ENCODE results near the gene SP4. TPM values are rescaled to one million over a fixed set of nuclear protein-coding genes. Genes with fewer than 3 reads are reported as not detected.

The SP4 gene
- total RNA-seq, 1 donor from 2014 or later, result 49.0 TPM

DNA sequence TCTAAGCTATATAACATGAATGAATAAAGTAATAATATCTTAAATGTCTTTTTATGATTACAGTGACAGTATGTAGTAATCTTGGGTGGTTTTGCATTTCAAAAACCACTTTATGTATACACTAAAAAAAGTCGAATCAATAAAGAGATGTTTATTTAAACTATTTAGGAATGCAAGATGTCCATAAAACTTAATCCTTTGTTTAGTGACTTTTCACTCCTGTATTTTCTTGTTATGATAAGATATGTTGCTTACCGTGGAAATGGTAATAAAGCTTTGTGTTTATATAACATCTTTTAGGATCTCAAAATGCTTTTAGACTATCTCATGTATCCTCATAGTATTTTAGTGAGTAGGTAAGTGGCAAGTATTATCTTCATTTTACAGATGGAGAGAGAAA, 48.5 kb downstream of the SP4 start:
- no peak overlapping the region for H3K27ac ChIP-seq
- no peaks in the 10 kb centered on the region for H3F3A ChIP-seq (ENCODE audit: low read depth)
- H3K36me3 ChIP-seq, result no peaks in the 10 kb centered on the region
- Mint-ChIP-seq H3K27ac (no peak overlapping the region), H3K4me3 (no peak overlapping the region), H3K27me3 (ENCODE audit: insufficient read depth, low read depth) (no peaks in the 10 kb centered on the region), H3K4me1 (no peaks in the 10 kb centered on the region), H3K9me3 (peaks cover 8% of the 10 kb centered on the region), H3K36me3 (peaks cover 40% of the 10 kb centered on the region)
- peaks cover 12% of the 10 kb centered on the region for H4K20me1 ChIP-seq (ENCODE audit: low read depth)
- H3K4me3 ChIP-seq, result no peak overlapping the region
- peaks cover 10% of the 10 kb centered on the region for H3K4me1 ChIP-seq
- TF ChIP-seq EZH2 (IDR thresholded peaks at IDR 0.05) (no peak), CTCF (IDR thresholded peaks at IDR 0.05) (no peak)
- H3K4me2 ChIP-seq, result no peak overlapping the region
- no peak overlapping the region for H3K9ac ChIP-seq
- H3K27me3 ChIP-seq, result no peaks in the 10 kb centered on the region
- no peak for DNase-seq (ENCODE audit: low spot score)
- H3K9me3 ChIP-seq (ENCODE audit: low read depth), result no peaks in the 10 kb centered on the region
- H2AFZ ChIP-seq (replicated peaks), result no peak overlapping the region
- H3K79me2 ChIP-seq (ENCODE audit: low read depth), result peaks cover 56% of the 10 kb centered on the region

DNA sequence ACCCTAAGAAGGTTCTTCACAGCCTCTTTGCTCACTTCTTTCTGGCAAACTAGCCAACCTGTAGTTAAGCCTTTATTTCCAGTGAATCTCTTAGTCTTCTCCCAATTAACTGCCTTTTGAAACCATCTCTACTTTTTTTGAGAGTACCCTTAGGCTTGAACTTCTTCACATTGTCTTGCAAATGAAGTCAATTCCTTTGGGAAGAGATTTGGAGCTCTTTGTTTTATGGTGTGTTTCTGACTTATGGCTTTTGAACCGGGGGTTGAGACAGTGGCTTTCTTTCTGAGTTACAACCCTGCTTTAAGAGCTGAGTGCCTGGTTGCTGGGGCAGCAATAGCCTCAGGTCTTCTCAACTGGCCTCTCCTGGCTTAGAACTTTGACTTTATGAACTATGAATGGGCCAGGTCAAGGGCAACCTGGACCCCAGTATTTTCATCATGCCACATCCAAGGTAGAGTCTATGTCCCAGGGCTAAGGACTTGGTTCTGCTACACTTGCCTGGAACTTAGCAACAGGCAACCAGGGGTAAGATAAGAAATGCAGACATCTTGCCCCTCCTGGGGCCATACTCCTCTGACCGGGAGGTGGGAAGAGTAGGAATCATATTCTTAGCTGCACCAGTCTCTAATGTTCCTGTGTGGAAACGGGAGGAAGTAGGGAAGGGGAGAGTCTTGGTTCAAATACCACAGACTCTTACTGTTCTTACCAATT, 53.0 kb downstream of the SP4 start:
- Mint-ChIP-seq H3K4me3 (no peak overlapping the region), H3K9me3 (peaks cover 5% of the 10 kb centered on the region), H3K27me3 (ENCODE audit: insufficient read depth, low read depth) (no peaks in the 10 kb centered on the region), H3K27ac (no peak overlapping the region), H3K4me1 (no peaks in the 10 kb centered on the region), H3K36me3 (peaks cover 53% of the 10 kb centered on the region)
- Histone ChIP-seq H3K9ac (no peak overlapping the region), H2AFZ (replicated peaks) (no peak overlapping the region), H3K4me2 (peak overlapping the region; percentile 32), H3K4me1 (peaks cover 10% of the 10 kb centered on the region), H3K9me3 (ENCODE audit: low read depth) (no peaks in the 10 kb centered on the region), H4K20me1 (ENCODE audit: low read depth) (peaks cover 13% of the 10 kb centered on the region), H3K4me3 (no peak overlapping the region), H3K27me3 (no peaks in the 10 kb centered on the region), H3K27ac (no peak overlapping the region), H3K79me2 (ENCODE audit: low read depth) (peaks cover 36% of the 10 kb centered on the region), H3F3A (ENCODE audit: low read depth) (no peaks in the 10 kb centered on the region), H3K36me3 (peaks cover 13% of the 10 kb centered on the region)
- no peak for DNase-seq (ENCODE audit: low spot score)
- TF ChIP-seq CTCF (IDR thresholded peaks at IDR 0.05) (no peak), EZH2phosphoT487 (IDR thresholded peaks at IDR 0.05) (no peak), EZH2 (IDR thresholded peaks at IDR 0.05) (no peak)

GRCh38 chr7:21486511-21486910, 58.6 kb downstream of the SP4 start:
- H3K4me3 Mint-ChIP-seq, result no peak overlapping the region
- no peak overlapping the region for H2AFZ ChIP-seq (replicated peaks)
- no peak overlapping the region for H3K4me2 ChIP-seq
- H3F3A ChIP-seq (ENCODE audit: low read depth), result no peaks in the 10 kb centered on the region
- TF ChIP-seq CTCF (IDR thresholded peaks at IDR 0.05) (no peak), EZH2phosphoT487 (IDR thresholded peaks at IDR 0.05) (no peak), EZH2 (IDR thresholded peaks at IDR 0.05) (no peak)
- H3K36me3 ChIP-seq, result peaks cover 16% of the 10 kb centered on the region
- H3K4me3 ChIP-seq, result no peak overlapping the region
- peaks cover 15% of the 10 kb centered on the region for H3K9me3 Mint-ChIP-seq
- no peak overlapping the region for H3K9ac ChIP-seq
- H3K27me3 ChIP-seq, result no peaks in the 10 kb centered on the region
- H3K4me1 ChIP-seq, result no peaks in the 10 kb centered on the region
- H3K9me3 ChIP-seq (ENCODE audit: low read depth), result peaks cover 4% of the 10 kb centered on the region
- H3K27me3 Mint-ChIP-seq (ENCODE audit: insufficient read depth, low read depth), result no peaks in the 10 kb centered on the region
- H4K20me1 ChIP-seq (ENCODE audit: low read depth), result peaks cover under 1% of the 10 kb centered on the region
- no peak for DNase-seq (ENCODE audit: low spot score)
- H3K4me1 Mint-ChIP-seq, result no peaks in the 10 kb centered on the region
- H3K27ac Mint-ChIP-seq, result no peak overlapping the region
- peaks cover 10% of the 10 kb centered on the region for H3K79me2 ChIP-seq (ENCODE audit: low read depth)
- no peak overlapping the region for H3K27ac ChIP-seq
- peaks cover 51% of the 10 kb centered on the region for H3K36me3 Mint-ChIP-seq

Measured in neural progenitor cell (in vitro differentiated cells).